HCT116 (cell line): ENCODE measurements around the gene ATP4A.
"Not testable (repeated sequence)": the region's sequence is repeated elsewhere in the genome, so short reads cannot be mapped to it uniquely, and the experiment has no call there.

Experiments used
- CEBPB ChIP-seq: IDR thresholded peaks from 2 replicates; pipeline ENCODE4 v1.6.1; 2012; ENCODE audit warnings: low read depth
- CTCF ChIP-seq, 3 experiments: fragments of 200-600 bp in 1 of 3; sonication (generic) in 1 of 3; IDR thresholded peaks in 2 of 3; conservative IDR thresholded peaks in 1 of 3; 2 replicates each; pipeline ENCODE4 v1.5.1; 2012 to 2017; ENCODE audit warnings: low read depth in 2 of 3, low read length in 2 of 3, antibody characterized with exemption in 1 of 3, borderline replicate concordance in 1 of 3, control low read depth in 1 of 3, mild to moderate bottlenecking in 1 of 3, mixed read lengths in 1 of 3, mixed run types in 1 of 3, moderate library complexity in 1 of 3; ENCODE audit not compliant: insufficient read depth in 1 of 3
- ELF1 ChIP-seq: IDR thresholded peaks from 2 replicates; pipeline ENCODE4 v1.6.1; 2012; ENCODE audit warnings: low read depth, borderline replicate concordance
- EZH2 ChIP-seq: fragments of 200-600 bp; sonication (generic); IDR thresholded peaks from 2 replicates; pipeline ENCODE4 v1.6.1; 2017; ENCODE audit warnings: antibody characterized with exemption, mixed run types
- EZH2phosphoT487 ChIP-seq: fragments of 200-600 bp; IDR thresholded peaks from 2 replicates; pipeline ENCODE4 v1.6.1; 2018; ENCODE audit warnings: antibody characterized with exemption, borderline replicate concordance
- MAX ChIP-seq: IDR thresholded peaks from 2 replicates; pipeline ENCODE4 v1.6.1; 2012
- POLR2A ChIP-seq: IDR thresholded peaks from 2 replicates; pipeline ENCODE4 v1.7.0; 2011; ENCODE audit warnings: borderline replicate concordance; ENCODE audit not compliant: insufficient read depth, insufficient read length; ENCODE audit errors: extremely low read depth
- POLR2AphosphoS5 ChIP-seq: IDR thresholded peaks from 2 replicates; pipeline ENCODE4 v1.6.1; 2011; ENCODE audit warnings: mild to moderate bottlenecking, low read depth, low read length, moderate library complexity
- RAD21 ChIP-seq: IDR thresholded peaks from 2 replicates; pipeline ENCODE4 v1.6.1; 2012; ENCODE audit warnings: low read depth, mild to moderate bottlenecking
- SP1 ChIP-seq: IDR thresholded peaks from 2 replicates; pipeline ENCODE4 v1.6.1; 2012; ENCODE audit warnings: low read depth
- ZBTB33 ChIP-seq: IDR thresholded peaks from 2 replicates; pipeline ENCODE4 v1.6.1; 2011; ENCODE audit warnings: mild to moderate bottlenecking, low read length, moderate library complexity; ENCODE audit not compliant: insufficient replicate concordance; ENCODE audit errors: extremely low read depth
- ZNF274 ChIP-seq: fragments of 200-500 bp; sonication (Bioruptor generic); IDR thresholded peaks from 2 replicates; pipeline ENCODE4 v1.6.1; 2014; ENCODE audit warnings: mild to moderate bottlenecking, low read depth, low read length, inconsistent platforms

DNA sequence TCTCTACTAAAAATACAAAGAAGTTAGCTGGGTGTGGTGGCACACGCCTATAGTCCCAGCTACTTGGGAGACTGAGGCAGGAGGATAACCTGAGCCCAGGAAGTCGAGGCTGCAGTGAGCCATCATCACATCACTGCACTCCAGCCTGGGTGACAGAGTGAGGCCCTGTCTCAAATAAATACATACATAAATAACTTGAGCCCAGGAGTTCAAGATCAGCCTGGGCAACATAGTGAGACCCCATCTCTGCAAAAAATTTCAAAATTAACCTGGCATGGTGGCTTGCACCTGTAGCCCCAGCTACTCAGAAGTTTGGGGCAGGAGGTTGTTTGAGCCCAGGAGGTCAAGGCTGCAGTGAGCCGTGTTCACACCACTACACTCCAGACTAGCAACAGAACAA, 31.6 kb upstream of the ATP4A start:
- TF ChIP-seq CTCF (IDR thresholded peaks at IDR 0.05 in 2 of 3, conservative IDR thresholded peaks at IDR 0.05 in 1 of 3; ENCODE audit: borderline replicate concordance in 1 of 3, insufficient read depth in 1 of 3, low read depth in 2 of 3, low read length in 2 of 3); POLR2A; SP1; ELF1; EZH2phosphoT487; POLR2AphosphoS5; ZNF274; CEBPB; EZH2; RAD21; MAX; ZBTB33: not testable (repeated sequence)
